Measurements from ENCODE around the gene DNAJC3. TPM values are rescaled to one million over a fixed set of nuclear protein-coding genes. Genes with fewer than 3 reads are reported as not detected.
"Not testable (repeated sequence)": the region's sequence is repeated elsewhere in the genome, so short reads cannot be mapped to it uniquely, and the experiment has no call there.

DNAJC3 gene
- total and polyA plus RNA-seq, 4 donors: 19.4 to 51.7 (median 30.8) TPM

GRCh38 chr13:95708391-95708774, 31.4 kb downstream of the DNAJC3 start:
- 93% methylated on average over 3 of the region's 5 CpGs for WGBS (ENCODE audit: insufficient coverage)
- H3K4me1 ChIP-seq (ENCODE audit: control insufficient read depth, insufficient read depth, low read length): no peaks in the 10 kb centered on the region
- H3K4me3 ChIP-seq (ENCODE audit: low read depth, low read length): no peak overlapping the region
- peaks cover 14% of the 10 kb centered on the region for H3K36me3 ChIP-seq (ENCODE audit: control insufficient read depth, insufficient read depth, low read length)
- H3K27me3 ChIP-seq (ENCODE audit: control insufficient read depth, insufficient read depth, low read length): no peaks in the 10 kb centered on the region
- no peak overlapping the region for H3K27ac ChIP-seq (ENCODE audit: low read depth, low read length)
- H3K9me3 ChIP-seq (ENCODE audit: control insufficient read depth, insufficient read depth, low read length): no peaks in the 10 kb centered on the region
- no peak for DNase-seq (ENCODE audit: low read depth in 4 of 6, low spot score in 6 of 6)

- H3K4me1 ChIP-seq (ENCODE audit: control insufficient read depth, insufficient read depth, low read length): no peaks in the 10 kb centered on the region
- no peaks in the 10 kb centered on the region for H3K27me3 ChIP-seq (ENCODE audit: control insufficient read depth, insufficient read depth, low read length)
- H3K27ac ChIP-seq (ENCODE audit: low read depth, low read length): no peak overlapping the region
- peaks cover 14% of the 10 kb centered on the region for H3K36me3 ChIP-seq (ENCODE audit: control insufficient read depth, insufficient read depth, low read length)
- whole genome bisulfite sequencing (ENCODE audit: insufficient coverage): no CpG with 5 or more reads among the region's 4 CpGs
- peaks cover 5% of the 10 kb centered on the region for H3K9me3 ChIP-seq (ENCODE audit: control insufficient read depth, insufficient read depth, low read length)
- DNase-seq (ENCODE audit: low read depth in 4 of 6, low spot score in 6 of 6): no peak
- H3K4me3 ChIP-seq (ENCODE audit: low read depth, low read length): no peak overlapping the region
These were observed 32.0 kb downstream of the DNAJC3 start for GRCh38 chr13:95708811-95709500.

GRCh38 chr13:95710313-95710712, 33.4 kb downstream of the DNAJC3 start:
- WGBS (ENCODE audit: insufficient coverage): 100% methylated on average over 1 of the region's 2 CpGs

GRCh38 chr13:95712846-95713245, 35.9 kb downstream of the DNAJC3 start:
- H3K27me3 ChIP-seq (ENCODE audit: control insufficient read depth, insufficient read depth, low read length); DNase-seq (ENCODE audit: low read depth in 4 of 6, low spot score in 6 of 6); H3K4me3 ChIP-seq (ENCODE audit: low read depth, low read length); H3K27ac ChIP-seq (ENCODE audit: low read depth, low read length); H3K4me1 ChIP-seq (ENCODE audit: control insufficient read depth, insufficient read depth, low read length); H3K9me3 ChIP-seq (ENCODE audit: control insufficient read depth, insufficient read depth, low read length): not testable (repeated sequence)
- WGBS (ENCODE audit: insufficient coverage): 92% methylated on average over 1 of the region's 4 CpGs
- peaks cover 18% of the 10 kb centered on the region for H3K36me3 ChIP-seq (ENCODE audit: control insufficient read depth, insufficient read depth, low read length)

More at GRCh38 chr13:95710313-95710712, 33.4 kb downstream of the DNAJC3 start:
- Histone ChIP-seq H3K27me3 (ENCODE audit: control insufficient read depth, insufficient read depth, low read length) (no peaks in the 10 kb centered on the region), H3K9me3 (ENCODE audit: control insufficient read depth, insufficient read depth, low read length) (peaks cover 5% of the 10 kb centered on the region), H3K4me1 (ENCODE audit: control insufficient read depth, insufficient read depth, low read length) (no peaks in the 10 kb centered on the region), H3K4me3 (ENCODE audit: low read depth, low read length) (no peak overlapping the region), H3K36me3 (ENCODE audit: control insufficient read depth, insufficient read depth, low read length) (peaks cover 14% of the 10 kb centered on the region), H3K27ac (ENCODE audit: low read depth, low read length) (no peak overlapping the region)
- no peak for DNase-seq (ENCODE audit: low read depth in 4 of 6, low spot score in 6 of 6)

GRCh38 chr13:95713651-95714050, 36.7 kb downstream of the DNAJC3 start:
- no peak for DNase-seq (ENCODE audit: low read depth in 4 of 6, low spot score in 6 of 6)
- Histone ChIP-seq H3K4me3 (ENCODE audit: low read depth, low read length) (no peak overlapping the region), H3K36me3 (ENCODE audit: control insufficient read depth, insufficient read depth, low read length) (peaks cover 18% of the 10 kb centered on the region), H3K27ac (ENCODE audit: low read depth, low read length) (no peak overlapping the region), H3K9me3 (ENCODE audit: control insufficient read depth, insufficient read depth, low read length) (peaks cover 5% of the 10 kb centered on the region), H3K27me3 (ENCODE audit: control insufficient read depth, insufficient read depth, low read length) (no peaks in the 10 kb centered on the region), H3K4me1 (ENCODE audit: control insufficient read depth, insufficient read depth, low read length) (no peaks in the 10 kb centered on the region)
- WGBS (ENCODE audit: insufficient coverage): 100% methylated on average over 3 of the region's 3 CpGs

- no peaks in the 10 kb centered on the region for H3K4me1 ChIP-seq (ENCODE audit: control insufficient read depth, insufficient read depth, low read length)
- H3K27ac ChIP-seq (ENCODE audit: low read depth, low read length): no peak overlapping the region
- DNase-seq (ENCODE audit: low read depth in 4 of 6, low spot score in 6 of 6): no peak
- H3K27me3 ChIP-seq (ENCODE audit: control insufficient read depth, insufficient read depth, low read length): no peaks in the 10 kb centered on the region
- peaks cover 5% of the 10 kb centered on the region for H3K9me3 ChIP-seq (ENCODE audit: control insufficient read depth, insufficient read depth, low read length)
- no CpG with 5 or more reads among the region's 3 CpGs for WGBS (ENCODE audit: insufficient coverage)
- no peak overlapping the region for H3K4me3 ChIP-seq (ENCODE audit: low read depth, low read length)
- H3K36me3 ChIP-seq (ENCODE audit: control insufficient read depth, insufficient read depth, low read length): peaks cover 18% of the 10 kb centered on the region
These were observed 37.3 kb downstream of the DNAJC3 start for GRCh38 chr13:95714142-95714832.

- WGBS (ENCODE audit: insufficient coverage): 87% methylated on average over 8 of the region's 11 CpGs
- Histone ChIP-seq H3K36me3 (ENCODE audit: control insufficient read depth, insufficient read depth, low read length) (peaks cover 8% of the 10 kb centered on the region), H3K27me3 (ENCODE audit: control insufficient read depth, insufficient read depth, low read length) (no peaks in the 10 kb centered on the region)
These were observed 39.3 kb downstream of the DNAJC3 start for GRCh38 chr13:95716231-95716630.

GRCh38 chr13:95722241-95722640, 45.3 kb downstream of the DNAJC3 start:
- WGBS (ENCODE audit: insufficient coverage): no CpG with 5 or more reads among the region's 1 CpG
- Histone ChIP-seq H3K27me3 (ENCODE audit: control insufficient read depth, insufficient read depth, low read length) (no peaks in the 10 kb centered on the region), H3K27ac (ENCODE audit: low read depth, low read length) (no peak overlapping the region), H3K9me3 (ENCODE audit: control insufficient read depth, insufficient read depth, low read length) (no peaks in the 10 kb centered on the region), H3K36me3 (ENCODE audit: control insufficient read depth, insufficient read depth, low read length) (no peaks in the 10 kb centered on the region), H3K4me3 (ENCODE audit: low read depth, low read length) (no peak overlapping the region), H3K4me1 (ENCODE audit: control insufficient read depth, insufficient read depth, low read length) (no peaks in the 10 kb centered on the region)
- no peak for DNase-seq (ENCODE audit: low read depth in 4 of 6, low spot score in 6 of 6)

More at GRCh38 chr13:95716231-95716630, 39.3 kb downstream of the DNAJC3 start:
- H3K9me3 ChIP-seq (ENCODE audit: control insufficient read depth, insufficient read depth, low read length): peaks cover 5% of the 10 kb centered on the region
- no peaks in the 10 kb centered on the region for H3K4me1 ChIP-seq (ENCODE audit: control insufficient read depth, insufficient read depth, low read length)
- no peak overlapping the region for H3K27ac ChIP-seq (ENCODE audit: low read depth, low read length)
- no peak for DNase-seq (ENCODE audit: low read depth in 4 of 6, low spot score in 6 of 6)
- H3K4me3 ChIP-seq (ENCODE audit: low read depth, low read length): no peak overlapping the region

GRCh38 chr13:95723438-95723837, 46.5 kb downstream of the DNAJC3 start:
- Histone ChIP-seq H3K4me3 (ENCODE audit: low read depth, low read length) (no peak overlapping the region), H3K9me3 (ENCODE audit: control insufficient read depth, insufficient read depth, low read length) (no peaks in the 10 kb centered on the region), H3K36me3 (ENCODE audit: control insufficient read depth, insufficient read depth, low read length) (no peaks in the 10 kb centered on the region), H3K27me3 (ENCODE audit: control insufficient read depth, insufficient read depth, low read length) (no peaks in the 10 kb centered on the region), H3K27ac (ENCODE audit: low read depth, low read length) (no peak overlapping the region), H3K4me1 (ENCODE audit: control insufficient read depth, insufficient read depth, low read length) (no peaks in the 10 kb centered on the region)
- WGBS (ENCODE audit: insufficient coverage): 82% methylated on average over 1 of the region's 1 CpG
- no peak for DNase-seq (ENCODE audit: low read depth in 4 of 6, low spot score in 6 of 6)

- H3K4me1 ChIP-seq (ENCODE audit: control insufficient read depth, insufficient read depth, low read length): no peaks in the 10 kb centered on the region
- 100% methylated on average over 2 of the region's 3 CpGs for WGBS (ENCODE audit: insufficient coverage)
- peaks cover 2% of the 10 kb centered on the region for H3K36me3 ChIP-seq (ENCODE audit: control insufficient read depth, insufficient read depth, low read length)
- no peaks in the 10 kb centered on the region for H3K9me3 ChIP-seq (ENCODE audit: control insufficient read depth, insufficient read depth, low read length)
- no peak for DNase-seq (ENCODE audit: low read depth in 4 of 6, low spot score in 6 of 6)
- H3K4me3 ChIP-seq (ENCODE audit: low read depth, low read length): no peak overlapping the region
- no peak overlapping the region for H3K27ac ChIP-seq (ENCODE audit: low read depth, low read length)
- H3K27me3 ChIP-seq (ENCODE audit: control insufficient read depth, insufficient read depth, low read length): no peaks in the 10 kb centered on the region
These were observed 47.3 kb downstream of the DNAJC3 start for GRCh38 chr13:95724252-95724651.
